Measurements from ENCODE around the gene CXorf51B. TPM values are rescaled to one million over a fixed set of nuclear protein-coding genes. Genes with fewer than 3 reads are reported as not detected.
"Not testable (repeated sequence)": the region's sequence is repeated elsewhere in the genome, so short reads cannot be mapped to it uniquely, and the experiment has no call there.

The CXorf51B gene
- total RNA-seq = not detected
- polyA plus RNA-seq (ENCODE audit: insufficient read length in 6 of 6) = not detected
- long read RNA-seq, donor 1 = 0 reads
- long read RNA-seq, donor 2 = 0 reads
- long read RNA-seq, donor 3 = 0 reads
- long read RNA-seq, donor 4 = 0 reads
- long read RNA-seq, donor 5 = 0 reads
- long read RNA-seq, donor 6 = 0 reads
- long read RNA-seq, donor 7 = 0 reads
- long read RNA-seq, donor 8 = 0 reads
- long read RNA-seq, donor 9 = 0 reads
- long read RNA-seq, donor 10 = 0 reads
- long read RNA-seq, donor 11 = 0 reads
- long read RNA-seq, donor 12 = 0 reads

GRCh38 chrX:146809471-146809870 lies at the start of gene CXorf51B:
TSS of gene CXorf51B (plus strand) at chrX:146809771. CDS start at chrX:146809792, 21 bp downstream.
- H3K27me3 ChIP-seq; ATAC-seq; H3K36me3 ChIP-seq; DNase-seq; intact Hi-C loops (cut with DNase I); H3K4me1 ChIP-seq; H3K9me3 ChIP-seq; H3K27ac ChIP-seq; H3K4me3 ChIP-seq: not testable (repeated sequence)

GRCh38 chrX:146814644-146815043 lies 5.1 kb downstream of the CXorf51B start, which contains the start of gene CXorf51A:
TSS of gene CXorf51A (minus strand) at chrX:146814744. CDS start at chrX:146814723, 21 bp downstream.
- intact Hi-C loops (cut with DNase I); ATAC-seq; H3K4me3 ChIP-seq: not testable (repeated sequence)

GRCh38 chrX:146831994-146832393 lies 22.4 kb downstream of the CXorf51B start:
- TF ChIP-seq CTCF (IDR thresholded peaks at IDR 0.05) = no peak
- Histone ChIP-seq H3K27me3 (no peaks in the 10 kb centered on the region), H3K36me3 (no peaks in the 10 kb centered on the region), H3K27ac (no peak overlapping the region), H3K9me3 (no peaks in the 10 kb centered on the region), H3K4me1 (no peaks in the 10 kb centered on the region), H3K4me3 (no peak overlapping the region)
- DNase-seq (peak in 1 of 4 donors; percentile 24), ATAC-seq (no peak)
- intact Hi-C loops (cut with DNase I) = no loop called here

More at GRCh38 chrX:146814644-146815043, 5.1 kb downstream of the CXorf51B start, which contains the start of gene CXorf51A:
- not testable (repeated sequence) for H3K4me1 ChIP-seq, H3K27me3 ChIP-seq, H3K9me3 ChIP-seq, DNase-seq, H3K27ac ChIP-seq, H3K36me3 ChIP-seq

- no peak for DNase-seq
- Histone ChIP-seq H3K27me3 (no peaks in the 10 kb centered on the region), H3K4me1 (no peaks in the 10 kb centered on the region), H3K9me3 (no peaks in the 10 kb centered on the region), H3K4me3 (no peak overlapping the region), H3K27ac (no peak overlapping the region), H3K36me3 (no peaks in the 10 kb centered on the region)
- TF ChIP-seq CTCF (IDR thresholded peaks at IDR 0.05) = no peak
- intact Hi-C loops (cut with DNase I) = no loop called here
- ATAC-seq = no peak
These were observed 44.7 kb downstream of the CXorf51B start for GRCh38 chrX:146854281-146854680.

Other genes starting within 250 kb of the CXorf51B start
- not detected for gene CXorf51A, start 5.0 kb downstream of the CXorf51B start, total RNA-seq
- not detected for gene CXorf51A, start 5.0 kb downstream of the CXorf51B start, polyA plus RNA-seq (ENCODE audit: insufficient read length in 6 of 6)

Measured in left lung (tissue), 14 donors.